Tibial nerve (tissue), 4 donors: ENCODE results near the gene GMDS.

Source experiments
- CTCF ChIP-seq, 5 experiments: fragments of 200-600 bp in 3 of 5; fragments of 450-650 bp in 2 of 5; sonication (generic) in 3 of 5; IDR thresholded peaks; one replicate each; pipeline ENCODE4 v1.5.1; 2016 to 2019; ENCODE audit warnings: antibody characterized with exemption in 5 of 5, mild to moderate bottlenecking in 3 of 5, moderate library complexity in 2 of 5
- EP300 ChIP-seq, 2 donors: sonication (generic); formaldehyde crosslinking; IDR thresholded peaks; one replicate each; pipeline ENCODE4 v1.6.1; 2017; ENCODE audit warnings: antibody characterized with exemption in 2 of 2, mild to moderate bottlenecking in 1 of 2
- POLR2A ChIP-seq, 2 donors: fragments of 450-650 bp; IDR thresholded peaks; one replicate each; pipeline ENCODE4 v1.6.1; 2017; ENCODE audit warnings: antibody characterized with exemption in 2 of 2, mild to moderate bottlenecking in 2 of 2, moderate library complexity in 2 of 2

- TF ChIP-seq CTCF (IDR thresholded peaks at IDR 0.05) (no peak), POLR2A (IDR thresholded peaks at IDR 0.05) (no peak), EP300 (IDR thresholded peaks at IDR 0.05) (no peak)
Measured at GRCh38 chr6:1735239-1735803, 510.1 kb downstream of the GMDS start.
